ENCODE measurements around the gene ZFP36. TPM values are rescaled to one million over a fixed set of nuclear protein-coding genes. Genes with fewer than 3 reads are reported as not detected.

Gene ZFP36
- total and polyA plus RNA-seq, 2 donors (not counting 1 experiment from before 2014, with no cell fraction given), result 260 to 1,633 TPM

DNA sequence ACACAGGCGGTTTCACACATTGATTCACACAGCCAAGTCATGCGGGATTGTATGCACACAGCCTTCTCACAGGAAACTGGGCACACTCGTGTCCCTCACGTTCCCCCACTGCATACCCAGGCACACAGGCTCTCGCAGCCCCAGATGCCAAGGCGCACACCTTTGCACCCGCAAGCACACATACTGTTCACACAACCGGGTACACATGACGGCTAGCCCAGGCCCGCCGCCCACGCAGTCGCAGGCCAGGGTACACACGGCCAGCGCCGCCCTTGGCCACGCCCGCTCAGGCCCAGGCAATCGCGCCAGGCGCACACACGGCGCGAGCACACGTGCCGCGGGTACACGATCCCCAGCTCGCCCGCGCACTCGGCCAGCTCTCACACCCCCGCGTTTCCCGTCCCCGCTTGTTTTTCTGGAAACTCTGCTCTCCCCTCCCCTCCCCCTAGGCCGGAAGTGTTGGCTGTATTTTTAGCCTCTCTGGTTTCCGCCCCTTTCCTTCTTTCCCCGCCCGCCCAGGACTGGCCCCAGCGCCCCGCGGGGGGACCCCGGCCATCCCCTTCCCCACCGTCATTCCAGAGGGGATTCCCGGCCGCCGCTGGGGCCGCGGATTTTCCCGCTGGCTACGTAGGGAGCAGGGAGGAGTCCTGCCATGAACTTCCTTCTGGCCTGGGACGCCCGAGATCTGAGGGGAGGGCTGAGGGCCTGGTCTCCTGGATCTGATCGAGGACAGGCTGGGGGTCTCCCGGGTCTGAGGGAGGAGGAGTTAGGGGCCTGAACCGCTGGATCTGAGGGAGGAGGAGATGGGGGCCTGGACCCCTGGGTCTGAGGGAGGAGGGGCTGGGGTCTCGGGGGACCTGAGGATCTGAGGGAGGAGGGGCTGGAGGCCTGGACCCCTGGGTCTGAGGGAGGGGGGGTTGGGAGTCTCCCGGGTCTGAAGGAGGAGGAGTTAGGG lies 4.0 kb upstream of the ZFP36 start:
- intact Hi-C loops (cut with micrococcal nuclease), result loop anchor here (10.0 kb wide), 1 partner anchor 538 kb away; no protein-coding TSS in a partner anchor

More for the DNA sequence above, 4.0 kb upstream of the ZFP36 start:
- TF ChIP-seq, protein P1, sequence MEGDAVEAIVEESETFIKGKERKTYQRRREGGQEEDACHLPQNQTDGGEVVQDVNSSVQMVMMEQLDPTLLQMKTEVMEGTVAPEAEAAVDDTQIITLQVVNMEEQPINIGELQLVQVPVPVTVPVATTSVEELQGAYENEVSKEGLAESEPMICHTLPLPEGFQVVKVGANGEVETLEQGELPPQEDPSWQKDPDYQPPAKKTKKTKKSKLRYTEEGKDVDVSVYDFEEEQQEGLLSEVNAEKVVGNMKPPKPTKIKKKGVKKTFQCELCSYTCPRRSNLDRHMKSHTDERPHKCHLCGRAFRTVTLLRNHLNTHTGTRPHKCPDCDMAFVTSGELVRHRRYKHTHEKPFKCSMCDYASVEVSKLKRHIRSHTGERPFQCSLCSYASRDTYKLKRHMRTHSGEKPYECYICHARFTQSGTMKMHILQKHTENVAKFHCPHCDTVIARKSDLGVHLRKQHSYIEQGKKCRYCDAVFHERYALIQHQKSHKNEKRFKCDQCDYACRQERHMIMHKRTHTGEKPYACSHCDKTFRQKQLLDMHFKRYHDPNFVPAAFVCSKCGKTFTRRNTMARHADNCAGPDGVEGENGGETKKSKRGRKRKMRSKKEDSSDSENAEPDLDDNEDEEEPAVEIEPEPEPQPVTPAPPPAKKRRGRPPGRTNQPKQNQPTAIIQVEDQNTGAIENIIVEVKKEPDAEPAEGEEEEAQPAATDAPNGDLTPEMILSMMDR (IDR thresholded peaks at IDR 0.05), result no peak
- no peak for TF ChIP-seq EZH2 (IDR thresholded peaks at IDR 0.05; ENCODE audit: borderline replicate concordance, insufficient read depth, low read depth, low read length, poor library complexity, severe bottlenecking)
- DNase-seq, result peak; percentile 92
- peaks cover 69 to 84% of the 10 kb centered on the region in 2 donors for H3K4me1 ChIP-seq (ENCODE audit: control insufficient read depth in 2 of 2, insufficient read depth in 2 of 2, low read length in 2 of 2)
- peaks cover 0 to 17% (median 0%) of the 10 kb centered on the region in 3 donors for H3K9me3 ChIP-seq (ENCODE audit: control extremely low read depth in 1 of 3, control insufficient read depth in 2 of 3, insufficient read depth in 1 of 3, low read length in 2 of 3)
- no peaks in the 10 kb centered on the region for H3K27me3 ChIP-seq (replicated peaks in 1 of 4; ENCODE audit: control extremely low read depth in 1 of 4, control insufficient read depth in 3 of 4, insufficient read depth in 4 of 4, low read length in 3 of 4)
- peak overlapping the region in 4 of 5 experiments; percentile 63 to 91 (median 77) for H3K4me3 ChIP-seq (ENCODE audit: control extremely low read depth in 1 of 5, extremely low read depth in 1 of 5, insufficient read depth in 1 of 5, low read depth in 2 of 5, low read length in 4 of 5)
- peak overlapping the region; percentile 98 for H3K9ac ChIP-seq (ENCODE audit: low read length)
- peak overlapping the region; percentile 94 for H3K4me3 Mint-ChIP-seq
- H3K27me3 Mint-ChIP-seq, result no peaks in the 10 kb centered on the region
- H3K27ac ChIP-seq (ENCODE audit: low read length in 2 of 2), result peak overlapping the region; percentile 100
- H3K79me2 ChIP-seq (ENCODE audit: control insufficient read depth, insufficient read depth, low read length), result peaks cover 66% of the 10 kb centered on the region
- peak overlapping the region; percentile 100 for H3K4me2 ChIP-seq (replicated peaks; ENCODE audit: low read depth, low read length, poor library complexity, severe bottlenecking)
- H4K20me1 ChIP-seq (ENCODE audit: control insufficient read depth, insufficient read depth, low read length, poor library complexity, severe bottlenecking), result peaks cover 10% of the 10 kb centered on the region
- peak; percentile 13 for ATAC-seq (ENCODE audit: low read depth)
- H2AFZ ChIP-seq (ENCODE audit: insufficient read depth, low read depth, low read length, poor library complexity, severe bottlenecking), result no peak overlapping the region
- peaks cover 0 to 8% of the 10 kb centered on the region in 2 experiments for H3K36me3 ChIP-seq (replicated peaks in 1 of 2; ENCODE audit: control extremely low read depth in 1 of 2, control insufficient read depth in 1 of 2, extremely low read depth in 1 of 2, insufficient read depth in 2 of 2, low read length in 1 of 2)
- CTCF ChIA-PET, result interaction anchor here (0.9 to 8.9 kb wide), 8 partner anchors 9 to 131 kb away, joined by 3 to 260 read pairs (median 6); partner anchors contain the start of genes EID2B, MED29, PAF1 and PLEKHG2
- peak overlapping the region; percentile 96 for H3K27ac Mint-ChIP-seq
- H3K9me3 Mint-ChIP-seq (ENCODE audit: insufficient read depth), result no peaks in the 10 kb centered on the region
- POLR2A ChIA-PET, result interaction anchor here (0.6 to 8.8 kb wide), 11 partner anchors 9 to 1194 kb away, joined by 3 to 74 read pairs (median 5); partner anchors contain the start of genes MED29, PAF1, PLEKHG2 and RPS16
- peaks cover 73% of the 10 kb centered on the region for H3K4me1 Mint-ChIP-seq
- WGBS (ENCODE audit: insufficient coverage), result 3% methylated on average over 57 of the region's 59 CpGs

Data from B cell (primary cell).